Fibroblast of skin of abdomen (primary cell): ENCODE data around the gene TEDC2.
A peak's percentile ranks its signal among the peaks of the same experiment; 100 is the strongest.
"Not testable (repeated sequence)": the region's sequence is repeated elsewhere in the genome, so short reads cannot be mapped to it uniquely, and the experiment has no call there.

Source experiments
- DNase-seq: peaks from one replicate; pipeline ENCODE4 v3.0.0-alpha.2; 2013

TEDC2 gene

GRCh38 chr16:2476741-2477140 lies 16.8 kb downstream of the TEDC2 start:
- no peak for DNase-seq

DNA sequence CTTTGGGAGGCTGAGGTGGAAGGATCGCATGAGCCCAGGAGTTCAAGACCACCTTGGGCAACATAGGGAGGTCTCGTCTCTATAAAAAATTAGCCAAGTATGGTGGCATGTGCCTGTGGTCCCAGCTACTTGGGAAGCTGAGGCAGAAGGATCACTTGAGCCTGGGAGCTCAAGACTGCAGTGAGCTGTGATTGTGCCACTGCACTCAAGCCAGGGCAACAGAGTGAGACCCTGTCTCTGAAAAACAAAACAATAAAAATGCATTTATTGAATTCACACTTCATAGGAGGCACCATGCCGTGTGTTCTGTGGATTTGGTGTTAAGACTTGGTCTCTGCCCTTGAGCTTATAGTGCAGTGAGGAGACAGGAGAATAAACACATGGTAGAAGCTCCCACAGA lies 17.4 kb downstream of the TEDC2 start:
- no peak for DNase-seq

DNA sequence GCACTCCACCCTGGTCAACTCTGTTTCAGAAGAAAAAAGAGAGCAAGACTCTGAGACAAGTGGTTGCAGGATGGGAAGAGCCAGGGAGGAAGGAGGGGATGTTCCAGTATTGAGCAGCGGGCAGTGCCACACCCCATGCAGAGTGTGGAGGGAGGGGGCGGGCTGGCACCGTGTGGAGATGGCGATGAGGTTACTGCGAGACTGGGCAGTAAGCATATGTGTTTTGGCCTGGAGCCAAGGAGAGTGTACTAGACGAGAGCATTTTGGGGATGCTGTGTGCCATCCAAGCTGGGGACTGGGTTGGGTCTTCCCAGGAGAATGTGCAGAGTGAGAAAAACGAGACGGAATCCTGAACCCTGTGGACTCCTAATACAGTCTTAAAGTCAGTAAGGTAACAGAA lies 18.4 kb downstream of the TEDC2 start:
- no peak for DNase-seq

- DNase-seq, result not testable (repeated sequence)
These were observed 20.1 kb downstream of the TEDC2 start for GRCh38 chr16:2479996-2480395.

DNA sequence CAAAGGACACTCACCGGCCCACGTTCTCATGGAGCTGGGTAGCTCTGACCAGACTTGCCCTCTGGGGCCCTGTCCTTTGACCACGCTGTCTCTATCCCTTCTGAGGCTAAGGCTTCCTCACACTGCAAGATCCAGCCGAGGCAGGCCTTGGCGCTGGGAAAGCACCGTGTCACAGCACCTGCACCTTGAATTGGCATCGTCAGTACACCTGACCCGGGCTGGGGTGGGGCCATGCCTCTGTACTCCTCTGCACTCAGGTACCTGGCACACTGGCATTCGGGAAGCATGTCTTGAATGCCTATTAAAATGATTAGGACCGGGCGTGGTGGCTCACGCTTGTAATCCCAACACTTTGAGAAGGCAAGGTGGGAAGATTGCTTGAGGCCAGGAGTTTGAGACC lies 21.0 kb downstream of the TEDC2 start:
- no peak for DNase-seq

GRCh38 chr16:2481676-2482075 lies 21.8 kb downstream of the TEDC2 start:
- no peak for DNase-seq

DNA sequence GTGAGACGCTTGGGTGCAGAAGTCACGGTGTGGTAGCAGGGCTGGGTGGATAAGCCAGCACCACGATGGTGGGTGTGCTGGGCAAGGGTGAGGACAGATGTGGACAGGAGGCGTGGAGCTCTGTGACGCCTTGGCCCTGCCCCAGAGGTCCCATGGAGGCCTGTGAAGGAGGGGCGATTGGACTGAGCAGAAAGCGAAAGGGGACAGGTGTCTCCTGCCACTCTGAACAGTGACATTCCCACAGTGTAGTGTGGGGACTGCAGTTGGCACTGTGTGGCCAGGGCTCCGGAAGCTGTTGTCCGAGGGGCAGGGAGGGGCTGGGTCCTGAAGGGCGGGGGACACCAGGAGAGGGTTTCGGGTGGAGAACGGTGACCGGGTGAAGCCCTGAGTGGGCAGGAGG lies 22.3 kb downstream of the TEDC2 start:
- no peak for DNase-seq

GRCh38 chr16:2482708-2483534 lies 23.0 kb downstream of the TEDC2 start:
- DNase-seq, result peak; percentile 60

DNA sequence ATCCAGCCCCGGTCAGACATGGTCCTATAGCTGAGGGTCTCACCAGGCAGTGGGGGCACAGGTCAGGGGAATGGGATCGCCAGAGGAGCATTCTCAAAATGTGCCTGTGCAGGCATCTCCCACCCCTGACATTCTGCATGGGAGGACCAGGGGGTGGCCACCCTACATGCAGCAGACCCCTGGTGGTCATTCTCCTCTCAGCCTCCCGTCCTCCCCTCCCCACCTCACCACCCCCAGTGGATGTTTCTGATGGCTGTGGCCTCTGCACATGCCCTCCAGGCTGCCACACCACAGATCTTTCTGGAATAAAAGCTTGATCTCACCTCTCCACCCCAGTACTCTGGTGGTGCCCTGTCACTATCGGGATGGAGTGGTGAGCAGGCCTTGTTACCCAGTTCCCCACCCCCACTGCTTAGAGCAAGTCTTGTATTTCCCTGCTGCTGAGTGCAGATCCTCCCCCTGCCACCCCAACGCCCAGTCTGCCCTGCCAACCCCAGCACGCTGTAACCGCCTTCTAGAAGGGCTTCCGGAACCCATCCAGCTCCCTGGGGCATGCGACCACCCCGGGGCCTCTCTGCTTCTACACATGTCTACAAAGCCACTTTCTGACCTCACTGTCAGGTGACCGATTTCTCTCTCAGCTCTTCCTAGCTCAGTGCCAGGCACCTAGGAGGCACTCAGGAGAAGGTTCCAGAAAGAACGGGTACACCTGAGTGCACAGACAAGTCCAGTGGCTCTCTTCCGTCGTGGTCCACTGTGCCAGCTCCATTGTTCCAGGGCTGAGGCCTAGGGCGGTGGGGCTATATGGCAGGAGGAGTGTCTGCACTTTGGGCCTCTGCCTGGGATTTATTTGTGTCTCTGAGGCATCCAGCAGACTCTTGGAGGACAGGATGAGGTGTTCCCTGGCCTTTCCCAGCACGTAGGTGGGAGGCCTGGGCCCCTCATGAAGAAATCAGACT lies 24.3 kb downstream of the TEDC2 start:
- no peak for DNase-seq

GRCh38 chr16:2484898-2485508 lies 25.1 kb downstream of the TEDC2 start:
- no peak for DNase-seq

DNA sequence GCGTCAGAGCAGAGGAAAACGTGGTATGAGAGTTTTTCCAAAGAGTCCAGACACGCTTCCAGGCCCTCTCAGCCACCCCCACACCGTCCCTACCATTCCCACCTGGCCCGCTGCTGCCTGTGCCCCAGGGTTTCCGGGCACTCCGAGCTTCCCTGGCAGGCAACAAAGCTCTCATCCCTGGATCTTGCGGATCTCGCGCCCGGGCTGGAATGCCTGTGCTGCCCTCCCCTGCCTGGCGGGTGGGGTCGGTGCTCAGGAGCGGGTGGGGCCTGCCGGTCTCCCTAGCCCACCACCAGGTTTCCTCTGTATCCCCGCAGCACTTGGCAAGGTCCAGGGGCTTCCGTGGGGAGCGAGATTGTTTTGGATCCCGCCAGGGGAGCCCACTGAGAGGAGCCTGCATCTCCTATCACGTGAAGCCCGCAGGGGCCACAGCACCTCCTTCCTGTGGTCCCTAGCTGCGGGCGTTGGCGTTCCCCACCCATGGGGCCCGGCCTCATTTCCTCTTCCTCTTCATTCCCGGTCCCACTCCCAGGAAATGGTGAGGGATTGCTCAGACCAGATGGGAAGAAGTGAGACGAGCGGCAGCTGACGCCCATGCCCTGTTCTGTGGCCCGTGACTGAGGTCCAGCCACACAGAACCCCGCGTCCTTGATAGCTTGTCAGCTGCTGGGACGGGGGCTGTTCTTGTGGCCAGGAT lies 26.1 kb downstream of the TEDC2 start:
- DNase-seq, result no peak

DNA sequence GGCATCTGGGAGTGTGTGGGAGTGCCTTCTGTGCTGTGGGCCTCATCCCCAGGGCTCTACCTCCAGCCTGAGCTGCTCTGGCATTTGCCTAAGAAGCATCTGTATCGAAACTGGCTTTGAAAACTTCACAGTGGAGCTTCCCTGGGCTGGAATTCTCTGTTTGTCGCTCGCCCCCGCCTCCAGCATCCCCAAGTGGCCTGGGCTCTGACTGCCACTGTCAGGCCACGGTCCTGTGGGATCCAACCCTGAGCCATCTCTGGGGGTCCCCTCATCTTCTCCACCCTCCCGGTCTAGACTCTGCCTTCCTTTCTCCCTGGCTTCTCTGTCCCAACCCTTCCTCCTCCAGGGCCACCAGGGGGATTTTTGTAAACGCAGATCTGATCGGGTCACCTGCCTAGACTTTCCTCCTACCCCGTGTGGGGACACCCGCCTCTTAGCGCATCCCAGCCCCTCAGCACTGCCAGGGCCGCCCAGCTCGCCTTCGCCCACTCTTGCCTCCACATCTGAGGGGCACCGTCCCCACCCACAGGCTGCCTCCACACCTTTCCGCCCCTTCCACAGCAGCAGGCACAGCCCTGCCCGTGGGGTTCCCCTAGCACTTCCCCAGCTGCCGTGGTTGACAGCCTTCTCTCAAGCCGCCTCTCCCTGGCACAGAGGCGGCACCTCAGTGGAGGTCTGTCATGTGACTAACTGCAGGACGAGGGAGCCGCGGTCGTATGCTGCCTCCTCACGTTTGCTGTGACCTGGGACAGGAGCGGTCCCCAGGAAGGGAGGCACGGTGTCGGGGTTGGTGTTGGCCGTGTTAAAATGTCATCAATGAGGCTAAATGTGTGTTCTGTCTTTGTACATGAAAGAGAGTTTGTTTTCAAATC lies 27.0 kb downstream of the TEDC2 start:
- DNase-seq, result no peak

DNA sequence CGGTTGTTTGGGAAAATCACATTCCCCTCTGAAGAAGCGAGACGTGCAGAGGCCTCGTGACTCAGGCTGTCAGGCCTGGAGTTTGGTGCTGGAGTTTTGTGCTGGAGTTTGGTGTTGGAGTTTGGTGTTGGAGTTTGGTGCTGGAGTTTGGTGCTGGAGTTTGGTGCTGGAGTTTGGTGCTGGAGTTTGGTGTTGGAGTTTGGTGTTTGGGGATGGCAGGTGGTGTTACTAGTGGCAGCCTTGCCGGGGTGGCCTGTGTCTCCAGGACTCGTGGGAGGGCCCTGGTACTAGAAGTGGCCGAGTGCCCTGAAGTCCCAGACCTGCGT lies 27.6 kb downstream of the TEDC2 start:
- no peak for DNase-seq

DNA sequence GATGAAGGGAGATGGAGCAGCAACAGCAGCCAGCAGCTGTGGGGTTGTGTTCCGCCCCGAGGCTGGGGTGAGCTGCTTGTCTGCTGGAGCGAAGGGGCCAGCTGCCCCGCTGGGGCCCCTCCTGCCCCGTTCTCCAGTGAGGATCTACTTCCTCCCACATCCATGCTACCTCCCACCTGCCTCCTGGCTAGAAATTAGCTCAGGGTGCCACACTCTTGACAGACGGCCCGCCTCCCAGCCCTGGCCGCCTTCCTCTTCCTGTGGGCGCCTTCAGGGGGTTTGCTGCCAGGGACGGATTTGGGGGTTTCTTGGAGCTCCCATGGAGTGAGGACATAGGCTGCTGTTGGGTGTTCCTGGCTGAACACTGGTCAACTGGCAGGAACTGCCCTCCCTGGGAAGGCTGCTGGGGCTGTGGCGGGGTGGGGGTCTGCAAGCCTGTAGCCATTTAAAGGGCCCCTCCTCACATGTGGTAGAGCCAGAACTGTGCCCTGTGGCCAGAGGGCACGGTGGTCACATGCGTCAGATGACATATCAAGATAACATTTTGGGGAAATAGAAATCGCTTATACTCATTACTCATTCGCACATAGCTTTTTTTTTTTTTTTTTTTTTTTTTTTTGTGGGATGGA lies 28.1 kb downstream of the TEDC2 start:
- DNase-seq, result no peak

DNA sequence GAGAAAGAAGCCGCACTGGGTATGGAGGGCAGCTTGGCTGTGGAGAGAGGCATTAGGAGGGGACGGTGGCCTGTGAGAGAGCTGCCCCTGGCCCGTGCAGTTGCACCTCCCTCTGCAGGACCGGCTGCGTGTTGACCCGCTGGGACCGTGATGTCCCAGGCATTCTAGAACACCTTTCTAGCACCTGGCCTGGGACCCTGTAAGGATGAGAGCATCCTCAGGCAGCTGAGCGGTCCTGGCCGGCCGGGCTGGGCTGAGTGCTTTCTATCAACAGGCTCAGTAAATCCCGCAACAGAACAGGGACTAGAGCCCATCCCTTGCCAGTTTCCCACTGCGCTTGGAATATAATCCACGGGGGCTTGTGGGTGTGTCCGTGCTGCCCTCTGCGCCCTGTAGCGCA lies 29.7 kb downstream of the TEDC2 start:
- DNase-seq, result no peak

GRCh38 chr16:2490190-2491105 lies 30.5 kb downstream of the TEDC2 start:
- DNase-seq, result no peak

DNA sequence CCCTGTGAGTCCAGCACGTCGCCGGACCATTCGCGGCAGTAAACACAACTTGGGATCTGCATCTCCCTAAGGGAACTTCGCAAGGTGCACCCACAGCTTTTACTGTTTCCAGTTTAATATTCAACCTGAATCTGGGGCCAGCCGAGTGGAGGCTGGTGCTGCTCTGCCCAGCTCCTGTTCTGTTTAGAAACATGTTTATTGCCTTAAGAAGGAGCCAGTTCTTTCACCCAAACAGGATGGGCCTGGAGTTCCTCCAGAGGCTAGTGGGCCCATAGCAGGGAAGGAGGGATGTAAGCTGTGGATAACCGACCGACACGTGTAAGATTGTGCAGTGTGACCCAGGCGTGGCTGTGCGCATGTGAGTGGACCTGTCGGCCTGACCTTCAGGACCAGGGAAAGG lies 32.4 kb downstream of the TEDC2 start:
- no peak for DNase-seq

GRCh38 chr16:2493605-2494004 lies 33.7 kb downstream of the TEDC2 start:
- DNase-seq, result no peak

DNA sequence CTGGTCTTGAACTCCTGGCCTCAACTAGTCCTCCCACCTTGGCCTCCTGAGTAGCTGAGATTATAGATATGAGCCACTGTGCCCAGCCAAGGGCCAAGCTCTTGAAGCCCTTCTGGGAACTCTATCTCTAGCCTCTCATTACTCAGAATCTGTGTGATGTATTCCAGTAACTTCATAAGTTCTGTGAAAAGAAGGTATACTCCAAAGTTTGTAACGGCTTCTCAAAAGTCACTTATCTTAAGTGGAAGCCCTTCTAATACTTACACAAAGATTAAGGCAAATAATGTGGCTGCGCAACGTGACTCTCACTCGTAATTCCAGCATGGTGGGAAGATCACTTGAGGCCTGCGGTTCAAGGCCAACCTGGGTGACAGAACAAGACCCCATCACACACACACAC lies 34.7 kb downstream of the TEDC2 start:
- no peak for DNase-seq

DNA sequence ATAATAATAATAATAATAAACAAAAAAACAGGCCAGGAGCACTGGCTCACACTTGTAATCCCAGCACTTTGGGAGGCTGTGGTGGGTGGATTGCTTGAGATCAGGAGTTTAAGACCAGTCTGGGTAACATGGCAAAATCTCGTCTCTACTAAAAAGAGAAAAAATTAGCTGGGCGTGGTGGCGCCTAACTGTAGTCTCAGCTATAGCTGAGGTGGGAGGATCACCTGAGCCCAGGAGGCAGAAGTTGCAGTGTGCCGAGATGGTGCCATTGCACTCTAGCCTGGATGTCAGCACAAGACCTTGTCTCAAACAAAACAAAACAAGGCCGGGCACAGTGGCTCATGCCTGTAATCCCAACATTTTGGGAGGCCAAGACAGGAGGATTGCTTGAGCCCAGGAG lies 35.1 kb downstream of the TEDC2 start:
- DNase-seq, result no peak
